NK-92 (cell line): ENCODE measurements around the gene GSTM4.
"Not testable (repeated sequence)": the region's sequence is repeated elsewhere in the genome, so short reads cannot be mapped to it uniquely, and the experiment has no call there.

Experiments
- DNase-seq: peaks from one replicate; lab custom pipeline; 2025; ENCODE audit not compliant: unreplicated experiment; lab: John Stamatoyannopoulos, UW

Gene GSTM4

DNA sequence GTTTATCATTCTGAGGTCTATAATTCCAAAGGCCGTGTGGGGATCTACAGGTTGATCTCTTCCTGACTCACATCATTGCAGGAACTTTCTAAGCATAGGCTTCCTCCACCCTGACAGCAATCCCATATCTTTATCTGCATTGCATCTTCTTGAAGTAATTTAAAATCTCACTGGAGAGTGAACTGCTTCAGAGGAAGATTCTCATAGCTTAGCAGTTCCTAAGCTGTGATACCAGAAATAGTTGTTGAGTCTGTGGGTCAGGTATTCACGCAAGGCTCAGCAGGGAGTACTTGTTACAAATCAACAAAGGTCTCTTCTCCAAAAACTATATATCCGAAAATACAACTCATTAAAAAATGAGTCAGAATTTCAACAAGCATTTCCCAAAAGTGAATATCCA lies 39.2 kb downstream of the GSTM4 start:
- DNase-seq, result not testable (repeated sequence)

DNA sequence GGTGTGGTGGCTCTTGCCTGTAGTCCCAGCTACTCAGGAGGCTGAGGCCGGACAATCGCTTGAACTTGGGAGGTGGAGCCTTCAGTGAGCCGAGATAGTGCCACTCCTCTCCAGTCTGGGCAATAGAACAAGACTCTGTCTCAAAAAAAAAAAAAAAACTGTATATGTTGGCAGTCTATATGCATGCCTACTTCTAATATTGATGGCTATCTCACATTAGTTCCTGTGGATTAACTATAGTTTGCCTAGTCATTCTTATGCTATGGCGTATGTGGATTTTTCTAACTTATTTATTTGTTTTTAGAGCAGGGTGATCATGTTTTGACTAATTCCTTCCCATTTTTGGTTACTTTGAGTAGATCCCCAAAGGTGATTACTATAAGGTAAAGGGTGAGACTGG lies 41.2 kb downstream of the GSTM4 start:
- no peak for DNase-seq

DNA sequence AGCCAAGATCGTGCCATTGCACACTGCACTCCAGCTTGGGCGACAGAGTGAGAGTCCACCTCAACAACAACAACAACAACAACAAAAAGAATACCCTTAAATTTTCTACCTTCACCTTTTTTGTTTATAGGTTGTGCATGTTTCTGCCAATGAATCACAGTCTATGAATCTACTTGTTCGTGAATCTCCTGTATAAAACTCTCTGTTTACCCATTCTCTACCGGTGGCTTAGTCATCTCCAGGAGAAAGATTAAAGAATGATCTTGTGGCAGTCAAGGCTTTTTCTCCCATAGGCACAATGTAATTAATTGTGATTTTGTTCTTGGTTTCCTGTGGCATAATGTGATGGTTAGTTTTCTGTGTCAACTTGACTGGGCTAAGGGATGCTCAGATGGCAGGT lies 42.0 kb downstream of the GSTM4 start:
- DNase-seq, result not testable (repeated sequence)

DNA sequence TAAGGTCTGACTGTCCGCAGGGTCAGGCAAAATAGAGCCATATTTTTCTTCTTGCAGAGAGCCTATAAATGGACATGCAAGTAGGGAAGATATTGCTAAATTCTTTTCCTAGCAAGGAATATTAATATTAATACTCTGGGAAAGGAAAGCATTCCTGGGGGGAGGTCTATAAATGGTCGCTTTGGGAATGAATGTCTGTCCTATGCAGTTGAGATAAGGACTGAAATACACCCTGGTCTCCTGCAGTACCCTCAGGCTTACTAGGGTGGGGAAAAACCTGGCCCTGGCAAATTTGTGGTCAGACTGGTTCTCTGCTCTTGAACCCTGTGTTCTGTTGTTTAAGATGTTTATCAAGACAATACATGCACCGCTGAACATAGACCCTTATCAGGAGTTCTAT lies 47.0 kb downstream of the GSTM4 start:
- not testable (repeated sequence) for DNase-seq

DNA sequence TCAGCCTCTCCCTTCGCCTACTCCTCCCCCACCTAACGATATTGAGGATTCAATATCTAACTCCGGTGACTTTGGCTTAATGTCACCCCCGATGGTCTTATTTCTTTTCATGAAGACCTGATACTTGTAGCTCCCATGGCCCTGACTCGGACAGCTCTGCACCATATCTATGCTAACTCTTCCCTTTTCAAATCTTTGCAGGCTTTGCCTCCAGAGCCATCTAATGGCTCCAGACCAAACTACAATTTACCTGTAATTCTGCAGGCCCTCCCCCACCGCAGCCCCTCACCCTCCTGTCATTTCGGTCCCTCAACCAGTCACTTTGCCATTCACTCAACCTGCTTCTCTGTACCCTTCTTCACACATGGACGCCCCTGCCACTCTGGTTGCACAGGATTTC lies 48.3 kb downstream of the GSTM4 start:
- no peak for DNase-seq

DNA sequence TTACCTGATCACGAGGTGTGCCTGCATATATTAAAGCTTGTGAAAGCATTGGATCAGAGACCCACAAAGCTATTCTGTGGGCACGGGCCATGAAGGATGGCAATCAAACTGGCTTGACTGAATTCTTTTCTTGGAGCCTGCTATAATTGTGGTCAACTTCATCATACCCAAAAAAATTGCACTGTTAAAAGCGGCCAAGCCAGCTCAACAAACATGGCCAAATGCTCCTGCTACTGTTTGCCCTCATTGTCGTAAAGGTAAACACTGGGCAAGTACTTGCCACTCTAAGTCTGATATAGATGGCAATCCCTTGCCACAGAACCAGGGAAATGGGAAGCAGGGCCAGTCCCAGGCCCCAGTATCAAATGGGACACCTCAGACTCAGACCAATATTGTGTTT lies 49.5 kb downstream of the GSTM4 start:
- no peak for DNase-seq

DNA sequence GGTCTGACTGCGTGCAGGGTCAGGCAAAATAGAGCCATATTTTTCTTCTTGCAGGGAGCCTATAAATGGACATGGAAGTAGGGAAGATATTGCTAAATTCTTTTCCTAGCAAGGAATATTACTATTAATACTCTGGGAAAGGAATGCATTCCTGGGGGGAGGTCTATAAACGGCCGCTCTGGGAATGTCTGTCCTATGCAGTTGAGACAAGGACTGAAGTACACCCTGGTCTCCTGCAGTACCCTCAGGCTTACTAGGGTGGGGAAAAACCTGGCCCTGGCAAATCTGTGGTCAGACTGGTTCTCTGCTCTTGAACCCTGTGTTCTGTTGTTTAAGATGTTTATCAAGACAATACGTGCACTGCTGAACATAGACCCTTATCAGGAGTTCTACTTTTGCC lies 53.0 kb downstream of the GSTM4 start:
- not testable (repeated sequence) for DNase-seq

- not testable (repeated sequence) for DNase-seq
These were observed 53.9 kb downstream of the GSTM4 start for GRCh38 chr1:109709822-109710221.
